Cerebellar cortex (tissue), 1 donor: Measurements from ENCODE around the gene DTYMK.
A peak's percentile ranks its signal among the peaks of the same experiment; 100 is the strongest.

Experiments used
- DNase-seq: peaks from one replicate; pipeline ENCODE4 v3.0.0-alpha.2; 2015; ENCODE audit warnings: low spot score

Gene DTYMK

GRCh38 chr2:241706537-241706936, 19.9 kb upstream of the DTYMK start:
- DNase-seq = no peak

- DNase-seq = peak; percentile 35
Observed at GRCh38 chr2:241703032-241703604, 16.5 kb upstream of the DTYMK start.

GRCh38 chr2:241702155-241703031, 15.8 kb upstream of the DTYMK start:
- DNase-seq = peak; percentile 79

GRCh38 chr2:241701399-241702154, 15.0 kb upstream of the DTYMK start, which contains the start of gene ING5:
Gene ING5, plus strand, starts transcription at chr2:241702039. Its CDS starts 27 bp downstream, at chr2:241702066.
- peak; percentile 88 for DNase-seq

GRCh38 chr2:241701149-241701398, 14.5 kb upstream of the DTYMK start:
- no peak for DNase-seq

- no peak for DNase-seq
Observed at GRCh38 chr2:241695651-241696050, 9.0 kb upstream of the DTYMK start.

- DNase-seq = no peak
Observed at GRCh38 chr2:241692448-241692847, 5.8 kb upstream of the DTYMK start.

- DNase-seq = no peak
Observed at GRCh38 chr2:241690202-241690717, 3.6 kb upstream of the DTYMK start.

- DNase-seq = no peak
Observed at GRCh38 chr2:241689306-241689705, 2.7 kb upstream of the DTYMK start.

- no peak for DNase-seq
Observed at GRCh38 chr2:241686324-241686649, 328 bp downstream of the DTYMK start.

GRCh38 chr2:241680827-241681599, 5.6 kb downstream of the DTYMK start:
- DNase-seq = no peak

- no peak for DNase-seq
Observed at GRCh38 chr2:241680044-241680443, 6.6 kb downstream of the DTYMK start.

- DNase-seq = no peak
Observed at GRCh38 chr2:241678784-241679540, 7.7 kb downstream of the DTYMK start.

GRCh38 chr2:241678307-241678706, 8.3 kb downstream of the DTYMK start:
- DNase-seq = no peak

GRCh38 chr2:241677392-241677791, 9.2 kb downstream of the DTYMK start:
- DNase-seq = no peak

- no peak for DNase-seq
Observed at GRCh38 chr2:241676665-241677064, 9.9 kb downstream of the DTYMK start.

GRCh38 chr2:241675885-241676284, 10.7 kb downstream of the DTYMK start:
- peak; percentile 27 for DNase-seq

- DNase-seq = peak; percentile 85
Observed at GRCh38 chr2:241673797-241674725, 12.6 kb downstream of the DTYMK start.

- no peak for DNase-seq
Observed at GRCh38 chr2:241673189-241673663, 13.4 kb downstream of the DTYMK start.
